NCI-H187 treated with DMSO at 0.1 percent for 48 hours (cell line): ENCODE measurements around the gene PKHD1.
"Not testable (repeated sequence)": the region's sequence is repeated elsewhere in the genome, so short reads cannot be mapped to it uniquely, and the experiment has no call there.

ENCODE experiments used
- DNase-seq: peaks from one replicate; lab custom pipeline; 2025; lab: John Stamatoyannopoulos, UW

PKHD1 gene

DNA sequence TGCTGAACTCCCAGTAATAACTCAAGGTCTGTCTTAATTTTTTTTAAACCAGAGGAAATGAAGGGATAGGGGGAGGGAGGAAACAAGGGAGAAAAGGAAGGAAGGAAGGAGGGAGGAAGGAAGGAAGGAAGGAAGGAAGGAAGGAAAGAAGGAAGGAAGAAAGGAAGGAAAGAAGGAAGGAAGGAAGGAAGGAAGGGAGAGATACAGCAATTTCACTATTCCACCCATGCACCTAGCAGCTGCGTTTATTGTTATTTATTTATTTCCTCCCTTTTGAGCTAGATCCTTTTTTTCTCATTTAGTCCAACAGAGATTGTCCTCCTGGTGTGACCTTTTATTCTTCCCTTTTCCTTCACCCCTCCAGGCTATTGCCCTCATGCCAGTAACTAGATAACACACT lies 97.6 kb downstream of the PKHD1 start:
- DNase-seq = no peak

- DNase-seq = no peak
These were observed 100.5 kb downstream of the PKHD1 start for GRCh38 chr6:51986864-51987263.

- no peak for DNase-seq
These were observed 103.8 kb downstream of the PKHD1 start for GRCh38 chr6:51983564-51983963.

DNA sequence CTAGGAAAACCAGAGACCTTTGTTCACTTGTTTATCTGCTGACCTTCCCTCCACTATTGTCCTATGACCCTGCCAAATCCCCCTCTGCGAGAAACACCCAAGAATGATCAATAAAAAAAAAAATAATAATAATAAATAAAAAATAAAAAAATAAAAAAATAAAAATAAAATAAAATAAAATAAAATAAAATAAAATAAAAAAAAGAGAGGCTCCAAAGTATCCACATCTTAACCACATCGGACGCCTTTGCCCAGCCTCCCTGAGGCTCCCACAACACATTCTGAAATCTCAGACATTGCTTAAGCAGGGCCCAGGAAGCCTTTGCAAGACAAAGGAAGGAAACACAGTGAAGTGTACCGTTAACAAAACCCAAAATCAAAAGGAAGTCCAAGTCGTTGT lies 104.7 kb downstream of the PKHD1 start:
- not testable (repeated sequence) for DNase-seq

GRCh38 chr6:51976374-51976773 lies 111.0 kb downstream of the PKHD1 start:
- no peak for DNase-seq

DNA sequence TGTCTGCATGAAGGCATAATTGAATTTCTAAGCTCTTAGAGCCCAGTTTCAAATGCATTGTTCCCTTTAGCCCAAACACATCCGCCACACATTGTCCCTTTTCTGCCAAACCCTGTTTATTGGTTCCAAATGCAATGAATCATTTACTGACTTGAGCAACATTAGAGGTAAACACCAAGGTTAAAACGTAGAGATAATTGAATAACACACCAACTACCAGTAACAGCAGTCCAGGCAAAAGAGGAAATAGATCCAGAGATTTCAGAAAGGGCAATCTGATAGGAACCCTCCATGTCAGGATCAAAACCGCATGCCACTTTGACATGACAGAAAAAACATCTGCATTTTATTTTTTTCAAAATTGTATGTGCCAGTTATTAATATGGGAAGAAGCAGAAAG lies 114.8 kb downstream of the PKHD1 start:
- no peak for DNase-seq

- no peak for DNase-seq
These were observed 119.1 kb downstream of the PKHD1 start for GRCh38 chr6:51968265-51968664.

- DNase-seq = no peak
These were observed 122.1 kb downstream of the PKHD1 start for GRCh38 chr6:51965222-51965801.

DNA sequence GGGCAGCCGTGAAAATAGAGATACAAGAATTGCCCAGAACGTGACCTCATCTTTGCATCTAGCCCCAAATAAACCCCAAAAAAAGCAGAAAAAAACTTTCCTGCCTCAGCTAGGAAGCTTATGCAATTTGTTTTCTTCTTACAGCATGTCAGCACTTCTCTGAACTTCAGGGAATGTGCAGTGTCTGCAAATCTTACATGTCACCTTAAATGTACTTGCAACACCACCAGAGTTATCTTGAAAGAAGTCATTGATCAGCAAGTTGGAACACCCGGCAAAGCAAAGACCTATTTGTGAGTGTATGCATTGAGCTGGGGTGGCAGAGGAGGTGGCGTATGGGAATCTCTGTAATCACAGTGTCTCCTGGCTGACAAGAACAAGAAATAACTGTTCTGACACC lies 123.4 kb downstream of the PKHD1 start:
- DNase-seq = no peak

DNA sequence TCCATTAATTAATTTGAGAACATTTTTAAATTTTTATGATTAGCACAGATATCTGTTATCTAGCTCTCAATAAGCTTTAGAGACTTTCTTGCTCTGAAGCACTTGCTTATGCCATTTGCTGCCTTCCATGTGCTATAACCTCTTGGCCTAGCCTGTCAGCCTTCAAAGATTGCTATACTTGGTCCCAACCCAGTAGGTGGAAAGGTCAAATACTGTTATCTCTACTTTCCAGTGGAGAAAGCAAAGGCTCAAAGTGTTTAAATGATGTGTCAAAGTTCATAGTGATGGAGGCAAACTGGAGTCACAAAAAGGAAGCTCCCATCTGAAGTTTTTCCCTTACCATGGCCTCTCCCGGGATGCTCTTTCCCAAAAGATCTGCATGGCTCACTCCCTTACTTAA lies 125.1 kb downstream of the PKHD1 start:
- no peak for DNase-seq

DNA sequence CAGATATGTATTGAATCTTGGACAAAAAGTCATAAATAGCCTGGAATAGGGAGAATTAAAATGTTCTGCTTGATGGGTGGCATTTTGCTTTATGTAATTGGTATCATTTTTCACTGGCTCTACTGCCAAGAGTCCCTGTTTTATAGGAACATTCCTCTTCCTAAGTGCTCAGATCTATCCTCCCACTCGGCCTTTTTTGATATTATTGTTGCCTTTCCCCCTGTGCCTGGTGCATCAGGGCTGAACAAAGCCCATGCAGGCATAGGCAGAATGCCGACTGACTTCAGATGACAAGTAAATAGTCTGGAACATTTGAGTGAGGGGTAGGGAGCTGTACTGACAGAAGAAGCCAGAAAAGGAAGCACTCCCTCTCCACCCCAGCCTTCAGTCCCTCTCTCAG lies 127.0 kb downstream of the PKHD1 start:
- no peak for DNase-seq

- DNase-seq = no peak
These were observed 127.5 kb downstream of the PKHD1 start for GRCh38 chr6:51959744-51960383.

DNA sequence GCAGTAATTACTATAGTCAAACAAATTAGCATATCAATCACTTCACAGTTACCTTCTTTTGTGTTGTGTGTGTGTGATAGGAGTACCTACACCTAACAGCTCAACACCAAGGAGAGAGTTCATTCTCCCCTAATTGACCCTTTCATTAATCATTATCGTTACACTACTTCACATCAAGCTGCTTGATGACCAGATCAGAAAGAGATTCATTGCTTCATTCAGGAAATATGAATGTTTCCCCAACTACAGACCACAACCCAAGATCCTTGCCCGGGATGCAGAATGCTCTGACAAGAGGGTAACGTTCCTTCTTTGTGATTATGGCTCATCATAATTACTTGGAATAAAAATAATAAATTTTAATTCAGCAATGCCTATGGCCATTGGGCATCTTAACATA lies 132.7 kb downstream of the PKHD1 start:
- no peak for DNase-seq

DNA sequence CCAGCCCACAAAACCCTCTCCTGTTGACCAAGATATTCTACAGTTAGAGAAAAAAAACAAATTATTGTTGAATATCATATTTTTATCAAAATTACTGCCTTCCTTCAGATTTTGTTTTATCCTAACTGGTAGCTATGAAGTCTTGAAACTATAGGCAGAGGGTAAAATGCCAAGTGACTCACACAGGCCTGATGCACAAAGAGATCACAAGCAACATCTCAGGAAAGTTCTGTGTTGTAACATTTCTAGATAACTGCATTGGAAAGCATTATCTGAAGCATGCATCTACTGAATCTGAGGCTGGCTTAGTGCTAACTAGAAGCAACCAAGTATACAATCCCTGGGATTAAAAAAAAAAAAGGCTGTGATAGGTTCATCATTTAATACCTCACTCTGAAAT lies 134.2 kb downstream of the PKHD1 start:
- DNase-seq = no peak

- no peak for DNase-seq
These were observed 135.5 kb downstream of the PKHD1 start for GRCh38 chr6:51951924-51952323.

GRCh38 chr6:51949526-51949925 lies 137.9 kb downstream of the PKHD1 start:
- DNase-seq = no peak

GRCh38 chr6:51939695-51940094 lies 147.7 kb downstream of the PKHD1 start:
- DNase-seq = not testable (repeated sequence)

GRCh38 chr6:51936531-51937290 lies 150.7 kb downstream of the PKHD1 start:
- DNase-seq = no peak

DNA sequence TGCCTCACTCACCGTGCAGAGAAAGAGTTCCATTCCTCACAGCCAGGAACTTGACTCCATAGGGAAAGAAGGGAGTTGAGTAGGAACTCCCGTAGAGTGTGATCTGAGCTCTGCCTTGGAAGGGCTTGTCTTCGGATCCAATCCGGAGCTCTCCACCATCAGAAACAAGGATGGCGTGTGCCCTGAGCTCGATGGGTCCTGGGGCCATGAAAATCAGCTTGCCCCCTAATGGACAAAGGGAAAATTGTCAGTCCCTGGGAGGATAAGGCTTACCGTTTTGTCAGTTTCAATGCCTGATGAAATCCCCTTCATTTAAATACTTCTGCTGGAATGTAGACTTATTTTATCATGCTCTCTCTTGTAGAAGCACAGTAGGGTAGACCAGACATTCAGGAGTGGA lies 153.3 kb downstream of the PKHD1 start:
- no peak for DNase-seq

DNA sequence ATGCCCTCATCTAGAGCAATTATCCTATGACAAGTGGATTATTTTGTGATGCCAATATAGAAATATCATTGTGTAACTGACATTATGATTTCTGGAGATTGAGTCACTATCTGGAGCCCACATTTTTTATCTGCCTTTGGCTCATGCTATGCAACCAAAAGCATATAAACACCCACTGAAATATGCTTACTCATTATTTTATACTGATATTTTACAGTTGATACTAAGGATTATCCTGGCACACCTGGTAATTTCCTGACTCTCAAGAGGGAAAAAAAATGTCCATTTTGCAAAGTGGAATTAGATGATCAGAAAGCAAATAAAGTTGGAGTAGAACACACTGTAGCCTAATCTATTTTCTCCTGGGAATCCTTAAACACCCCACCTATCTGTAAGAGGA lies 154.5 kb downstream of the PKHD1 start:
- DNase-seq = no peak

GRCh38 chr6:51930602-51931001 lies 156.8 kb downstream of the PKHD1 start:
- DNase-seq = no peak

DNA sequence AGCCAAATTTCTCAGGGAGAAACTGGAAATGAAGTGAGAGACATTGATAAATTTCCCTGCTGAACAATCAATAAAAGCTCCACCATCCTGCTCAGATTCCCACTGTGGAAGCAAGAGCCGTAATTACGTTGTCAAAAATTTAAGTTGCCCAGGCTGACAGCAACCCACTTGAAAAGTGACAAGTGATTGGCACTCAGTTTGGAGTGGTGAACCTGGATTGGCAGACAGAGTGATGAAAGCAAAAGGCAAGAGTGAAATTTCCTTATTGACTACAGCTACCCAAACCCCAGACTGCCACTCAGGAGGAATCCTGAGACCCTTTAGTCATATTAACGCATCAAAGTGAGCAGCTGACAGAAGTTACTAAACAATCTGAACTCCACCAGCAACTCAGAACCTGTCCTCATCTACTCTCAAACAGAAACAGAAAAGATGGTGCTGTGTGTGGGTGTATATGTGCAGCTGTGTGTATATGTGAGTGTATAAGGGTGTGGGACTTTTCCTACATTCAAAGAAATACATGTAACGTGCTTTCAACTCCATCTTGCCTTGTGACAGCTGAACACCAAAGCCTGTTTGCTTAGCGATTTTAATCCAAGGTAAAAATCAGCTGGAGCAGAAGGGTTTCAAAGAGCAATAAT lies 157.4 kb downstream of the PKHD1 start:
- DNase-seq = no peak

GRCh38 chr6:51928320-51928719 lies 159.1 kb downstream of the PKHD1 start:
- no peak for DNase-seq
